ENCODE data around the gene S100A5. TPM values are rescaled to one million over a fixed set of nuclear protein-coding genes. Genes with fewer than 3 reads are reported as not detected.

S100A5 gene
- total and polyA plus RNA-seq, 8 donors: not detected

GRCh38 chr1:153534226-153534924 is 6.4 kb downstream of the S100A5 start:
- TF ChIP-seq, protein P1, sequence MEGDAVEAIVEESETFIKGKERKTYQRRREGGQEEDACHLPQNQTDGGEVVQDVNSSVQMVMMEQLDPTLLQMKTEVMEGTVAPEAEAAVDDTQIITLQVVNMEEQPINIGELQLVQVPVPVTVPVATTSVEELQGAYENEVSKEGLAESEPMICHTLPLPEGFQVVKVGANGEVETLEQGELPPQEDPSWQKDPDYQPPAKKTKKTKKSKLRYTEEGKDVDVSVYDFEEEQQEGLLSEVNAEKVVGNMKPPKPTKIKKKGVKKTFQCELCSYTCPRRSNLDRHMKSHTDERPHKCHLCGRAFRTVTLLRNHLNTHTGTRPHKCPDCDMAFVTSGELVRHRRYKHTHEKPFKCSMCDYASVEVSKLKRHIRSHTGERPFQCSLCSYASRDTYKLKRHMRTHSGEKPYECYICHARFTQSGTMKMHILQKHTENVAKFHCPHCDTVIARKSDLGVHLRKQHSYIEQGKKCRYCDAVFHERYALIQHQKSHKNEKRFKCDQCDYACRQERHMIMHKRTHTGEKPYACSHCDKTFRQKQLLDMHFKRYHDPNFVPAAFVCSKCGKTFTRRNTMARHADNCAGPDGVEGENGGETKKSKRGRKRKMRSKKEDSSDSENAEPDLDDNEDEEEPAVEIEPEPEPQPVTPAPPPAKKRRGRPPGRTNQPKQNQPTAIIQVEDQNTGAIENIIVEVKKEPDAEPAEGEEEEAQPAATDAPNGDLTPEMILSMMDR (IDR thresholded peaks at IDR 0.05): no peak

DNA sequence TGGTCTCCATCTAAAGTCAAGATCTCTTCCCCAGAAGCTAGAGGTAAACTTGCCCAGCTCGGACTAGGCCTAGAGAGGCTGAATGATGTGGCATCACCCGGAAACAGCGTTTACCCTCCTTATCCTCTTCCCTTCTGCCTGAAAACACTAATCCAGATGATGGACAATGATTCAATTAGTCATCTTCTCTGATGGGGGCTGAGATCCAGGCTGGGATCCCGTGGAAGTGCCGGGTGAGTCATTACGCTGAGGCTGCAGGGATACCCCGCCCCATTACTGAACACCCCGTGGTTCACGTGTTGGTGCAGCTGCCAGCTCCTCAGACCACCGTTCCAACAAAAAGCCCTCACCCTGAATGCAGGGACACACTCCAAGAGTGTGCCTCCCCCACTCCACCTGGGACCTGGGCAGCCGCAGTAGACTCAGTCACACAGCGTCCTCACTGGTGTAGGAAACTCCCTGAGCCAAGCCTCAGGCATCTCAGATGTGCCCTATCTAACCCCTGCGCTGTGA is 7.0 kb downstream of the S100A5 start:
- Histone ChIP-seq H3K27me3 (no peaks in the 10 kb centered on the region), H3K9me3 (no peaks in the 10 kb centered on the region), H3K4me1 (no peaks in the 10 kb centered on the region), H3K27ac (peak overlapping the region in 2 of 4 donors; percentile 42 to 47), H3K4me3 (peak overlapping the region in 1 of 4 donors; percentile 15), H3K36me3 (no peaks in the 10 kb centered on the region)
- DNase-seq (no peak), FAIRE-seq (no peak), ATAC-seq (peak in 2 of 4 donors; percentile 2 to 8)
- 55 to 71% methylated on average over 13 of the region's 13 CpGs for WGBS, 2 donors
- TF ChIP-seq, protein P1 (IDR thresholded peaks at IDR 0.05): no peak
- intact Hi-C loops (cut with DNase I): no loop called here

More at GRCh38 chr1:153534226-153534924, 6.4 kb downstream of the S100A5 start:
- 78 to 89% methylated on average over 7 of the region's 7 CpGs for WGBS, 2 donors
- intact Hi-C loops (cut with DNase I): no loop called here
- no peaks in the 10 kb centered on the region for H3K27me3 ChIP-seq
- no peaks in the 10 kb centered on the region for H3K36me3 ChIP-seq
- H3K4me1 ChIP-seq: no peaks in the 10 kb centered on the region
- peak overlapping the region in 1 of 4 donors; percentile 61 for H3K4me3 ChIP-seq
- DNase-seq (no peak), ATAC-seq (no peak), FAIRE-seq (no peak)
- H3K27ac ChIP-seq: peak overlapping the region in 1 of 4 donors; percentile 78
- no peaks in the 10 kb centered on the region for H3K9me3 ChIP-seq

DNA sequence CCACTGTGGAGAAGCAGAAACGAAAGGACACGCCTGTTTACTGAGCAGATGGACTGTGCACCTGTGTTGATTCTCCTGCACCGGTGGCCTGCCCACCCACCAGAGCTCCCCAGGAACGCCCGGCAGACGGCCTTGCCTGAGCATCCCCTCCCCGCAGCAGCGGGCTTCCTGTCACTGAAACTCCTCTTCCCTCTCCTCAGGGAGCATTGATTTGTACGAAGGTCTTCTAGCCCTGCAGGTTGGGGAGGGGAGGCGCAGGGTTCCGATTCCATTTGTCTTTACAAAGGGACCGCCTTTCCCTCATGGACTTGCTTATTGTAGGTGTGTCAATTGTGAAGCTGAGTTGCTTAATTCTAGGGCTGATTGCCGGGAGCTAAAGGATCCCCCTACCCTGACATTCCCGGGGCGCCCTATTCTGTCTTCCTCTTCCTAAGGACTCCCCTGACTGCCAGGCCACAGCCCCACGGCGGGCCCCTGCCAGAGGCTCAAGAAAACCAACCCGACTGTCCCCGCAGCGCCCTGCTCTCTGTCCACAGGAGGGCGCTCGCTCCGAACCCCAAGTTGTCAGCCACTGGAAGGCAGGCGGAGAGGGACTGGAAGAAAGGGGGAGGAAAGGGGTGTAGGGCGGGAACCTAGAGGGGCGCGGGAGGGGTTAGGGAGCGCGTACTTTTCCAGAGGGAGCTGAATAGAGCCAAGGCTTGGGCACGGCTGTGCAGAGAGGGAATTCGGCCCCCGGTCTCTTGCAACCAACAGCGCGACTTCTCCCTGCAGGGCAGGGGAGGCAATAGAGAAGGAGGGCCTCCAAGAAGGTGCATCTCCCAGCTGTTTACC is 7.8 kb downstream of the S100A5 start:
- Histone ChIP-seq H3K36me3 (no peaks in the 10 kb centered on the region), H3K4me1 (no peaks in the 10 kb centered on the region), H3K27me3 (no peaks in the 10 kb centered on the region), H3K27ac (peak overlapping the region in 2 of 4 donors; percentile 42 to 47), H3K4me3 (peak overlapping the region in 1 of 4 donors; percentile 15), H3K9me3 (no peaks in the 10 kb centered on the region)
- TF ChIP-seq, protein P1 (IDR thresholded peaks at IDR 0.05): peak; percentile 49 to 61 (median 51)
- ATAC-seq: peak; percentile 38 to 74 (median 66)
- 32 to 33% methylated on average over 33 to 34 of the region's 34 CpGs for WGBS, 2 donors
- intact Hi-C loops (cut with DNase I): no loop called here
- no peak for FAIRE-seq
- DNase-seq: peak in 5 of 6 donors; percentile 37 to 88 (median 66)

- H3K27ac ChIP-seq: no peak overlapping the region
- no peaks in the 10 kb centered on the region for H3K36me3 ChIP-seq
- H3K4me3 ChIP-seq: no peak overlapping the region
- no peaks in the 10 kb centered on the region for H3K9me3 ChIP-seq
- ATAC-seq (no peak), DNase-seq (no peak), FAIRE-seq (no peak)
- intact Hi-C loops (cut with DNase I): no loop called here
- TF ChIP-seq, protein P1 (IDR thresholded peaks at IDR 0.05): no peak
- WGBS, 2 donors: 70 to 73% methylated on average over 2 of the region's 2 CpGs
- no peaks in the 10 kb centered on the region for H3K4me1 ChIP-seq
- H3K27me3 ChIP-seq: no peaks in the 10 kb centered on the region
Measured at GRCh38 chr1:153532181-153532580, 8.6 kb downstream of the S100A5 start.
